ENCODE results near the gene LMBRD1.

- no peak for TF ChIP-seq TAF1 (IDR thresholded peaks at IDR 0.05; ENCODE audit: borderline replicate concordance, low read depth, low read length)
- no peak for TF ChIP-seq CTCF (IDR thresholded peaks at IDR 0.05)
- no peak for TF ChIP-seq YY1 (IDR thresholded peaks at IDR 0.05; ENCODE audit: low read depth)
These were observed 35.7 kb upstream of the LMBRD1 start for GRCh38 chr6:69832558-69832957.
